Fibroblast of villous mesenchyme (primary cell): ENCODE measurements around the gene NOTCH1. TPM values are rescaled to one million over a fixed set of nuclear protein-coding genes. Genes with fewer than 3 reads are reported as not detected.

Source experiments
- DNase-seq: peaks from one replicate; pipeline ENCODE4 v3.0.0-alpha.2; 2010; ENCODE audit warnings: low read depth
- H3K4me3 ChIP-seq: 2 replicates; pipeline ENCODE4 v1.5.1; 2011; ENCODE audit warnings: low read depth, mild to moderate bottlenecking, low read length
- total RNA-seq: library from RNA; depleted of rRNA; stranded (reverse); fragments of >200 nt; gene quantifications from 2 replicates; pipeline ENCODE4 v1.2.3, GENCODE V29; 2012
- TF ChIP-seq, protein P1 (sequence below): IDR thresholded peaks from 2 replicates; pipeline ENCODE4 v1.5.1; 2012; ENCODE audit warnings: low read depth, mild to moderate bottlenecking, low read length; ENCODE audit not compliant: insufficient read depth

The NOTCH1 gene
- total RNA-seq, 1 donor, result 36.7 TPM

DNA sequence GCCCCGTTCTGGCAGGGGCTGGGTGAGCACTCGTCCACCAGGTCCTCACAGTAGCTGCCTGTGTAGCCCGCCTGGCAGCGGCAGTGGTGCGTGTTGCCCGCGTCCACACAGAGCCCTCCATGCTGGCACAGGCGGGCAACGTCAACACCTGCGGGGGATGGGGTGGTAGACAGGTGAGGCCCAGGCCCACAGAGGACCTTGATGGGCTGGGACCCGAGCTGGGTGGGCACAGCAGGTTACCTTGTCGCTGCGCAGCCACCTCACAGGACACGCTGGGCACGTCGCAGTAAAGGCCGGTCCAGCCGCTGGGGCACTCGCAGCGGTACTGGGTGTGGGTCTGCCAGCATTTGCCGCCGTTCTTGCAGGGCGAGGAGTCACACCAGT, 37.9 kb downstream of the NOTCH1 start:
- TF ChIP-seq, protein P1, sequence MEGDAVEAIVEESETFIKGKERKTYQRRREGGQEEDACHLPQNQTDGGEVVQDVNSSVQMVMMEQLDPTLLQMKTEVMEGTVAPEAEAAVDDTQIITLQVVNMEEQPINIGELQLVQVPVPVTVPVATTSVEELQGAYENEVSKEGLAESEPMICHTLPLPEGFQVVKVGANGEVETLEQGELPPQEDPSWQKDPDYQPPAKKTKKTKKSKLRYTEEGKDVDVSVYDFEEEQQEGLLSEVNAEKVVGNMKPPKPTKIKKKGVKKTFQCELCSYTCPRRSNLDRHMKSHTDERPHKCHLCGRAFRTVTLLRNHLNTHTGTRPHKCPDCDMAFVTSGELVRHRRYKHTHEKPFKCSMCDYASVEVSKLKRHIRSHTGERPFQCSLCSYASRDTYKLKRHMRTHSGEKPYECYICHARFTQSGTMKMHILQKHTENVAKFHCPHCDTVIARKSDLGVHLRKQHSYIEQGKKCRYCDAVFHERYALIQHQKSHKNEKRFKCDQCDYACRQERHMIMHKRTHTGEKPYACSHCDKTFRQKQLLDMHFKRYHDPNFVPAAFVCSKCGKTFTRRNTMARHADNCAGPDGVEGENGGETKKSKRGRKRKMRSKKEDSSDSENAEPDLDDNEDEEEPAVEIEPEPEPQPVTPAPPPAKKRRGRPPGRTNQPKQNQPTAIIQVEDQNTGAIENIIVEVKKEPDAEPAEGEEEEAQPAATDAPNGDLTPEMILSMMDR, result no peak
- H3K4me3 ChIP-seq, result no peak overlapping the region

GRCh38 chr9:136507221-136507991, 38.4 kb downstream of the NOTCH1 start:
- H3K4me3 ChIP-seq, result no peak overlapping the region
- DNase-seq, result no peak
- TF ChIP-seq, protein P1, result no peak

More for the DNA sequence above, 37.9 kb downstream of the NOTCH1 start:
- no peak for DNase-seq

- no peak overlapping the region for H3K4me3 ChIP-seq
- no peak for DNase-seq
- TF ChIP-seq, protein P1, result no peak
These were observed 39.4 kb downstream of the NOTCH1 start for GRCh38 chr9:136506425-136506824.

GRCh38 chr9:136505406-136506403, 40.1 kb downstream of the NOTCH1 start:
- TF ChIP-seq, protein P1, result no peak
- DNase-seq, result no peak
- H3K4me3 ChIP-seq, result no peak overlapping the region

- DNase-seq, result no peak
- TF ChIP-seq, protein P1, result no peak
- no peak overlapping the region for H3K4me3 ChIP-seq
These were observed 41.1 kb downstream of the NOTCH1 start for GRCh38 chr9:136504512-136505348.

DNA sequence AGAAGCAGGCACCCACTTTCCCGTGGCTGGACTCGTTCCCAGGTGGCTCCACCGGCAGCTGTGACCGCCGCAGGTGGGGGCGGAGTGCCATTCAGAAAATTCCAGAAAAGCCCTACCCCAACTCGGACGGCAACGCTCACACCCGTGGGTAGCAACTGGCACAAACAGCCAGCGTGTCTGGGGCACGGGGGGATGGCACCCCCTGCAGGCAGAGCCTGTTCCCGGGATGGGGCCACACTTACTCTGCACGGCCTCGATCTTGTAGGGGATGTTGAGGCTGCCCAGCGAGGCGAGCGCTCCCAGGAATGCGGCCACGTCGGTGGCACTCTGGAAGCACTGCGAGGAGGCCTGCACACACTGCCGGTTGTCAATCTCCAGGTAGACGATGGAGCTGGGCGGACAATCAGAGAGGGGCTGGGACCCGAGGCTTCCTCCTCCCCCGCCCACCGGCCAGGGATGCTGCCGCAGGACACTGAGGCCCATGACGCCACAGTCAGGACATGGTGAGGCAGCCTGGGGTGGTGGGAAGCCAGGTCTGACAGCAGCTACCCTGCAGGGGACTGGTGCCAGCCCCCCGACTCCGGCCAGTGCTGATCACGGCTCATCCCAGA, 42.8 kb downstream of the NOTCH1 start:
- H3K4me3 ChIP-seq, result no peak overlapping the region
- no peak for DNase-seq
- TF ChIP-seq, protein P1, result no peak
